ENCODE data around the gene FCHO2.
"Not testable (repeated sequence)": the region's sequence is repeated elsewhere in the genome, so short reads cannot be mapped to it uniquely, and the experiment has no call there.

The FCHO2 gene

GRCh38 chr5:72996632-72997031, 40.8 kb downstream of the FCHO2 start:
- no peak overlapping the region for H3K4me3 ChIP-seq (ENCODE audit: low read depth, low read length)
- TF ChIP-seq, protein P1, sequence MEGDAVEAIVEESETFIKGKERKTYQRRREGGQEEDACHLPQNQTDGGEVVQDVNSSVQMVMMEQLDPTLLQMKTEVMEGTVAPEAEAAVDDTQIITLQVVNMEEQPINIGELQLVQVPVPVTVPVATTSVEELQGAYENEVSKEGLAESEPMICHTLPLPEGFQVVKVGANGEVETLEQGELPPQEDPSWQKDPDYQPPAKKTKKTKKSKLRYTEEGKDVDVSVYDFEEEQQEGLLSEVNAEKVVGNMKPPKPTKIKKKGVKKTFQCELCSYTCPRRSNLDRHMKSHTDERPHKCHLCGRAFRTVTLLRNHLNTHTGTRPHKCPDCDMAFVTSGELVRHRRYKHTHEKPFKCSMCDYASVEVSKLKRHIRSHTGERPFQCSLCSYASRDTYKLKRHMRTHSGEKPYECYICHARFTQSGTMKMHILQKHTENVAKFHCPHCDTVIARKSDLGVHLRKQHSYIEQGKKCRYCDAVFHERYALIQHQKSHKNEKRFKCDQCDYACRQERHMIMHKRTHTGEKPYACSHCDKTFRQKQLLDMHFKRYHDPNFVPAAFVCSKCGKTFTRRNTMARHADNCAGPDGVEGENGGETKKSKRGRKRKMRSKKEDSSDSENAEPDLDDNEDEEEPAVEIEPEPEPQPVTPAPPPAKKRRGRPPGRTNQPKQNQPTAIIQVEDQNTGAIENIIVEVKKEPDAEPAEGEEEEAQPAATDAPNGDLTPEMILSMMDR (IDR thresholded peaks at IDR 0.05; ENCODE audit: borderline replicate concordance, insufficient read depth, low read depth, low read length): no peak

GRCh38 chr5:72999916-73000315, 44.1 kb downstream of the FCHO2 start:
- H3K4me3 ChIP-seq (ENCODE audit: low read depth, low read length): no peak overlapping the region
- TF ChIP-seq, protein P1 (IDR thresholded peaks at IDR 0.05; ENCODE audit: borderline replicate concordance, insufficient read depth, low read depth, low read length): no peak

- no peak overlapping the region for H3K4me3 ChIP-seq (ENCODE audit: low read depth, low read length)
- TF ChIP-seq, protein P1 (IDR thresholded peaks at IDR 0.05; ENCODE audit: borderline replicate concordance, insufficient read depth, low read depth, low read length): no peak
These were observed 50.0 kb downstream of the FCHO2 start for GRCh38 chr5:73005886-73006285.

- TF ChIP-seq, protein P1 (IDR thresholded peaks at IDR 0.05; ENCODE audit: borderline replicate concordance, insufficient read depth, low read depth, low read length): no peak
- no peak overlapping the region for H3K4me3 ChIP-seq (ENCODE audit: low read depth, low read length)
These were observed 51.2 kb downstream of the FCHO2 start for GRCh38 chr5:73007051-73007450.

- TF ChIP-seq, protein P1 (IDR thresholded peaks at IDR 0.05; ENCODE audit: borderline replicate concordance, insufficient read depth, low read depth, low read length): no peak
- no peak overlapping the region for H3K4me3 ChIP-seq (ENCODE audit: low read depth, low read length)
These were observed 53.0 kb downstream of the FCHO2 start for GRCh38 chr5:73008831-73009230.

GRCh38 chr5:73011612-73012011, 55.8 kb downstream of the FCHO2 start:
- H3K4me3 ChIP-seq (ENCODE audit: low read depth, low read length): not testable (repeated sequence)

GRCh38 chr5:73018892-73019291, 63.1 kb downstream of the FCHO2 start:
- H3K4me3 ChIP-seq (ENCODE audit: low read depth, low read length): no peak overlapping the region
- TF ChIP-seq, protein P1 (IDR thresholded peaks at IDR 0.05; ENCODE audit: borderline replicate concordance, insufficient read depth, low read depth, low read length): no peak

DNA sequence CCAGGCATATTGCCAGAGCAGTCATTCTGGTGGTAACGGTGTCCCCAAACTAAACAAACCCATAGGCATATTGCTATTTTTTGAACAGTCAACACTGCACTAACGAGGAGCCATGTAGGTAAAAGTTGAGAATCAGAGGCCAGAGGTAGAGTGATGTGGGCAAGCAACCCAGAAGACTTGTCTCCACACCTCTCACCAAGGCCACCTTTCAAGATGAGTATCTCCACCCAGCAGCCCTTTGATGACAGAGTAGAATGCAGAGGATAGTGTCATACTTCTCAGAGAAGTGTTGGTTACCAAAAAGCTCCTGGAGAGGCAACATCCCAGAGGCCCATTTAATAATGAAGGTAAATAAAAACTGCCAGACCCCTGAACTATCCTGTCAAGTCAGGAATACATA, 63.9 kb downstream of the FCHO2 start:
- TF ChIP-seq, protein P1 (IDR thresholded peaks at IDR 0.05; ENCODE audit: borderline replicate concordance, insufficient read depth, low read depth, low read length): no peak
- H3K4me3 ChIP-seq (ENCODE audit: low read depth, low read length): no peak overlapping the region
